Stimulated activated CD4-positive, alpha-beta T cell treated with anti-CD3 and anti-CD28 coated beads, Interleukin-12 subunit alpha, Interleukin-12 subunit beta, amount 100 ng/mL, for 24 hours (primary cell): ENCODE measurements around the gene PLPP3.

Experiments used
- DNase-seq, 2 experiments: peaks; one replicate each; pipeline ENCODE4 v3.0.0-alpha.2; 2020; ENCODE audit warnings: low read depth in 2 of 2

The PLPP3 gene

GRCh38 chr1:56547977-56548376 is 31.4 kb downstream of the PLPP3 start:
- DNase-seq, result no peak

GRCh38 chr1:56547473-56547872 is 31.9 kb downstream of the PLPP3 start:
- no peak for DNase-seq

- DNase-seq, result no peak
Observed at GRCh38 chr1:56545711-56546110, 33.7 kb downstream of the PLPP3 start.

GRCh38 chr1:56543783-56544612 is 35.4 kb downstream of the PLPP3 start:
- no peak for DNase-seq

- DNase-seq, result no peak
Observed at GRCh38 chr1:56542651-56543050, 36.7 kb downstream of the PLPP3 start.

- DNase-seq, result no peak
Observed at GRCh38 chr1:56541408-56541807, 38.0 kb downstream of the PLPP3 start.

- DNase-seq, result no peak
Observed at GRCh38 chr1:56540467-56540866, 38.9 kb downstream of the PLPP3 start.

GRCh38 chr1:56539520-56539931 is 39.8 kb downstream of the PLPP3 start:
- no peak for DNase-seq

GRCh38 chr1:56538532-56538931 is 40.8 kb downstream of the PLPP3 start:
- no peak for DNase-seq

GRCh38 chr1:56537660-56538059 is 41.7 kb downstream of the PLPP3 start:
- no peak for DNase-seq

- DNase-seq, result no peak
Observed at GRCh38 chr1:56535939-56536338, 43.4 kb downstream of the PLPP3 start.

GRCh38 chr1:56535362-56535761 is 44.0 kb downstream of the PLPP3 start:
- DNase-seq, result no peak

GRCh38 chr1:56534130-56534651 is 45.2 kb downstream of the PLPP3 start:
- no peak for DNase-seq

- DNase-seq, result no peak
Observed at GRCh38 chr1:56533621-56534020, 45.7 kb downstream of the PLPP3 start.

GRCh38 chr1:56533197-56533596 is 46.2 kb downstream of the PLPP3 start:
- DNase-seq, result no peak

- DNase-seq, result no peak
Observed at GRCh38 chr1:56532350-56532683, 47.0 kb downstream of the PLPP3 start.

GRCh38 chr1:56531624-56532349 is 47.6 kb downstream of the PLPP3 start:
- DNase-seq, result no peak

- no peak for DNase-seq
Observed at GRCh38 chr1:56529801-56530200, 49.6 kb downstream of the PLPP3 start.

GRCh38 chr1:56527548-56528302 is 51.6 kb downstream of the PLPP3 start:
- no peak for DNase-seq

- no peak for DNase-seq
Observed at GRCh38 chr1:56526571-56527174, 52.7 kb downstream of the PLPP3 start.

- DNase-seq, result no peak
Observed at GRCh38 chr1:56525489-56526041, 53.8 kb downstream of the PLPP3 start.

- no peak for DNase-seq
Observed at GRCh38 chr1:56524263-56524662, 55.1 kb downstream of the PLPP3 start.
